HepG2 (cell line): ENCODE measurements around the gene TMEM130. TPM values are rescaled to one million over a fixed set of nuclear protein-coding genes. Genes with fewer than 3 reads are reported as not detected.

Experiments
- SOX13 ChIP-seq, 3 experiments: fragments of 450-650 bp in 1 of 3; sonication (generic) in 1 of 3; formaldehyde crosslinking in 1 of 3; IDR thresholded peaks in 2 of 3; conservative IDR thresholded peaks in 1 of 3; 2 replicates each; pipeline versions ENCODE4 v1.5.0 to v1.6.1; 2016 to 2020; ENCODE audit warnings: antibody characterized with exemption in 1 of 3, mild to moderate bottlenecking in 1 of 3, missing compliant biosample characterization in 1 of 3, missing genetic modification reagents in 1 of 3, moderate library complexity in 1 of 3
- ZNF556 ChIP-seq: sonication (generic); formaldehyde crosslinking; IDR thresholded peaks from 2 replicates; pipeline ENCODE4 v1.4.0; 2020; ENCODE audit warnings: mild to moderate bottlenecking, missing genetic modification reagents, borderline replicate concordance
- ZNF558 ChIP-seq: sonication (generic); formaldehyde crosslinking; IDR thresholded peaks from 2 replicates; pipeline ENCODE4 v1.9.0; 2022; ENCODE audit warnings: mild to moderate bottlenecking, missing genetic modification reagents, borderline replicate concordance
- ZNF577 ChIP-seq: sonication (generic); formaldehyde crosslinking; IDR thresholded peaks from 2 replicates; pipeline ENCODE4 v1.4.0; 2020; ENCODE audit warnings: mild to moderate bottlenecking, low read depth, missing genetic modification reagents, borderline replicate concordance
- polyA plus RNA-seq, 8 experiments: library from polyadenylated mRNA; depleted of rRNA in 3 of 8; stranded (reverse) in 7 of 8; unstranded in 1 of 8; fragments of >200 nt; fragmentation: Illumina TruSeq in 4 of 8; extraction: Trizol in 4 of 8; gene quantifications; 2 replicates each; pipeline versions ENCODE4 v1.2.1 to v1.2.3, GENCODE V29; 2011 to 2016; ENCODE audit warnings: low read depth in 4 of 8, missing spikeins in 1 of 8, mixed read lengths in 1 of 8; ENCODE audit not compliant: insufficient read depth in 1 of 8
- total RNA-seq, 5 experiments: library from RNA; depleted of rRNA; stranded (reverse); fragments of >200 nt; fragmentation: Illumina TruSeq; extraction: Trizol; gene quantifications; 2 replicates each; pipeline ENCODE4 v1.2.3, GENCODE V29; 2016; ENCODE audit warnings: low read depth in 1 of 5
- TF ChIP-seq, protein P1 (sequence below), 2 experiments: sonication (generic) in 1 of 2; formaldehyde crosslinking in 1 of 2; IDR thresholded peaks; 2 replicates each; pipeline versions ENCODE4 v1.6.1 to v1.9.0; 2014 to 2022; ENCODE audit warnings: antibody characterized with exemption in 1 of 2, borderline replicate concordance in 1 of 2, inconsistent platforms in 1 of 2, low read depth in 1 of 2, missing genetic modification reagents in 1 of 2
- TF ChIP-seq, protein P2 (sequence below): sonication (generic); formaldehyde crosslinking; IDR thresholded peaks from 2 replicates; pipeline ENCODE4 v1.5.0; 2020; ENCODE audit warnings: mild to moderate bottlenecking, missing genetic modification reagents, borderline replicate concordance
- TF ChIP-seq, protein P3 (sequence below): sonication (generic); formaldehyde crosslinking; IDR thresholded peaks from 2 replicates; pipeline ENCODE4 v1.4.0; 2020; ENCODE audit warnings: missing genetic modification reagents

Gene TMEM130
- total and polyA plus RNA-seq, 2 of the 13 experiments (the other 11 are each of a cell fraction or from before 2014, with no cell fraction given): not detected

DNA sequence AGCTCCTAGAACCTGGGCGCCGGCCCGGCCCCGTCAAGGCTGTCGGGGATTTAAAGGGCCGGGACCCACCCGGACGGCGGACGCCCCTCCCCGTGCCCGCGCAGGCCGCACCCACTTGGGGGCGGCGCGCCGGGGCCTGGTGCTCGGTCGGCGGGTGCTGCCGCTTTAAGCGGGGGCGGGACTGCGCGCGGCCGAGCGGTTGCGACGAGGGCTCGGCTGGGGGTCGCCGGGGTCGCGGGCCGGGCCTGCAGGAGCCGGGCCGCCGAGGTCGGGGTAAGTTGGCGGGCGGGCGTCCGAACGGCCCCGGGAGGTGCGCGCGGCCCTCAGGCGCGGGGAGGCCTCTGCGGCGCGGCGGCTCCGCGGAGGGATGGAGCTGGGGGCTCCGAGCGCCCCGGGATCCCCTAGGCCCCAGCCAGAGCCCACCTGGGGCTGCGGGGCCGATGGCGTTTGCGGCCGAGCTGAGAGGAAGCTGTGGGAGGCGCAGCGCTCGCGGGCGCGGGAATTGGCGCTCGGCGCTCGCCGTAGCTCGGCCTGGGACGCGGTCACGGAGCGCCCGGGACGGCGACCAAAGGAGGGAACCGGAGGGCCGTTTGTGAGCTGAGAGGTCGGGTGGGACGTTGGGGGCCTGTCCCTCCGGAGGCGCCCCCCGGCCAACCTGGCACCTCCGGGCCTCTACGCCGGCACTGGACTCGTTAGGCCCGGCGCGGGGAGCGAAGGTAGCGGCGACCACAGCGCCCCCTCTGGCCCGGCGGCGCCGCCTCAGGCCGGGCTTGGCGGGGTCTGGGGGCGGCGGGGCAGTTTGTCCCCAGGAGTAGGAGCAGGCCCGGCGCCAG, 8.8 kb upstream of the TMEM130 start, which contains the start of gene TRRAP (continued):
- TF ChIP-seq SOX13 (IDR thresholded peaks at IDR 0.05): no peak
- TF ChIP-seq SOX13 (CRISPR knock-in tag; conservative IDR thresholded peaks at IDR 0.05 in 1 of 2, IDR thresholded peaks at IDR 0.05 in 1 of 2): no peak
- TF ChIP-seq, protein P1, sequence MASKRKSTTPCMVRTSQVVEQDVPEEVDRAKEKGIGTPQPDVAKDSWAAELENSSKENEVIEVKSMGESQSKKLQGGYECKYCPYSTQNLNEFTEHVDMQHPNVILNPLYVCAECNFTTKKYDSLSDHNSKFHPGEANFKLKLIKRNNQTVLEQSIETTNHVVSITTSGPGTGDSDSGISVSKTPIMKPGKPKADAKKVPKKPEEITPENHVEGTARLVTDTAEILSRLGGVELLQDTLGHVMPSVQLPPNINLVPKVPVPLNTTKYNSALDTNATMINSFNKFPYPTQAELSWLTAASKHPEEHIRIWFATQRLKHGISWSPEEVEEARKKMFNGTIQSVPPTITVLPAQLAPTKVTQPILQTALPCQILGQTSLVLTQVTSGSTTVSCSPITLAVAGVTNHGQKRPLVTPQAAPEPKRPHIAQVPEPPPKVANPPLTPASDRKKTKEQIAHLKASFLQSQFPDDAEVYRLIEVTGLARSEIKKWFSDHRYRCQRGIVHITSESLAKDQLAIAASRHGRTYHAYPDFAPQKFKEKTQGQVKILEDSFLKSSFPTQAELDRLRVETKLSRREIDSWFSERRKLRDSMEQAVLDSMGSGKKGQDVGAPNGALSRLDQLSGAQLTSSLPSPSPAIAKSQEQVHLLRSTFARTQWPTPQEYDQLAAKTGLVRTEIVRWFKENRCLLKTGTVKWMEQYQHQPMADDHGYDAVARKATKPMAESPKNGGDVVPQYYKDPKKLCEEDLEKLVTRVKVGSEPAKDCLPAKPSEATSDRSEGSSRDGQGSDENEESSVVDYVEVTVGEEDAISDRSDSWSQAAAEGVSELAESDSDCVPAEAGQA (IDR thresholded peaks at IDR 0.05; ENCODE audit: low read depth): no peak
- TF ChIP-seq, protein P1 (CRISPR knock-in tag; IDR thresholded peaks at IDR 0.05; ENCODE audit: borderline replicate concordance): no peak; the same call in 1 of the 2 replicates
- no peak for TF ChIP-seq ZNF577 (CRISPR knock-in tag)
- peak; percentile 51; the same call in 1 of the 2 replicates for TF ChIP-seq ZNF558 (CRISPR knock-in tag)
- TF ChIP-seq ZNF556 (CRISPR knock-in tag): no peak
- TF ChIP-seq, protein P2, sequence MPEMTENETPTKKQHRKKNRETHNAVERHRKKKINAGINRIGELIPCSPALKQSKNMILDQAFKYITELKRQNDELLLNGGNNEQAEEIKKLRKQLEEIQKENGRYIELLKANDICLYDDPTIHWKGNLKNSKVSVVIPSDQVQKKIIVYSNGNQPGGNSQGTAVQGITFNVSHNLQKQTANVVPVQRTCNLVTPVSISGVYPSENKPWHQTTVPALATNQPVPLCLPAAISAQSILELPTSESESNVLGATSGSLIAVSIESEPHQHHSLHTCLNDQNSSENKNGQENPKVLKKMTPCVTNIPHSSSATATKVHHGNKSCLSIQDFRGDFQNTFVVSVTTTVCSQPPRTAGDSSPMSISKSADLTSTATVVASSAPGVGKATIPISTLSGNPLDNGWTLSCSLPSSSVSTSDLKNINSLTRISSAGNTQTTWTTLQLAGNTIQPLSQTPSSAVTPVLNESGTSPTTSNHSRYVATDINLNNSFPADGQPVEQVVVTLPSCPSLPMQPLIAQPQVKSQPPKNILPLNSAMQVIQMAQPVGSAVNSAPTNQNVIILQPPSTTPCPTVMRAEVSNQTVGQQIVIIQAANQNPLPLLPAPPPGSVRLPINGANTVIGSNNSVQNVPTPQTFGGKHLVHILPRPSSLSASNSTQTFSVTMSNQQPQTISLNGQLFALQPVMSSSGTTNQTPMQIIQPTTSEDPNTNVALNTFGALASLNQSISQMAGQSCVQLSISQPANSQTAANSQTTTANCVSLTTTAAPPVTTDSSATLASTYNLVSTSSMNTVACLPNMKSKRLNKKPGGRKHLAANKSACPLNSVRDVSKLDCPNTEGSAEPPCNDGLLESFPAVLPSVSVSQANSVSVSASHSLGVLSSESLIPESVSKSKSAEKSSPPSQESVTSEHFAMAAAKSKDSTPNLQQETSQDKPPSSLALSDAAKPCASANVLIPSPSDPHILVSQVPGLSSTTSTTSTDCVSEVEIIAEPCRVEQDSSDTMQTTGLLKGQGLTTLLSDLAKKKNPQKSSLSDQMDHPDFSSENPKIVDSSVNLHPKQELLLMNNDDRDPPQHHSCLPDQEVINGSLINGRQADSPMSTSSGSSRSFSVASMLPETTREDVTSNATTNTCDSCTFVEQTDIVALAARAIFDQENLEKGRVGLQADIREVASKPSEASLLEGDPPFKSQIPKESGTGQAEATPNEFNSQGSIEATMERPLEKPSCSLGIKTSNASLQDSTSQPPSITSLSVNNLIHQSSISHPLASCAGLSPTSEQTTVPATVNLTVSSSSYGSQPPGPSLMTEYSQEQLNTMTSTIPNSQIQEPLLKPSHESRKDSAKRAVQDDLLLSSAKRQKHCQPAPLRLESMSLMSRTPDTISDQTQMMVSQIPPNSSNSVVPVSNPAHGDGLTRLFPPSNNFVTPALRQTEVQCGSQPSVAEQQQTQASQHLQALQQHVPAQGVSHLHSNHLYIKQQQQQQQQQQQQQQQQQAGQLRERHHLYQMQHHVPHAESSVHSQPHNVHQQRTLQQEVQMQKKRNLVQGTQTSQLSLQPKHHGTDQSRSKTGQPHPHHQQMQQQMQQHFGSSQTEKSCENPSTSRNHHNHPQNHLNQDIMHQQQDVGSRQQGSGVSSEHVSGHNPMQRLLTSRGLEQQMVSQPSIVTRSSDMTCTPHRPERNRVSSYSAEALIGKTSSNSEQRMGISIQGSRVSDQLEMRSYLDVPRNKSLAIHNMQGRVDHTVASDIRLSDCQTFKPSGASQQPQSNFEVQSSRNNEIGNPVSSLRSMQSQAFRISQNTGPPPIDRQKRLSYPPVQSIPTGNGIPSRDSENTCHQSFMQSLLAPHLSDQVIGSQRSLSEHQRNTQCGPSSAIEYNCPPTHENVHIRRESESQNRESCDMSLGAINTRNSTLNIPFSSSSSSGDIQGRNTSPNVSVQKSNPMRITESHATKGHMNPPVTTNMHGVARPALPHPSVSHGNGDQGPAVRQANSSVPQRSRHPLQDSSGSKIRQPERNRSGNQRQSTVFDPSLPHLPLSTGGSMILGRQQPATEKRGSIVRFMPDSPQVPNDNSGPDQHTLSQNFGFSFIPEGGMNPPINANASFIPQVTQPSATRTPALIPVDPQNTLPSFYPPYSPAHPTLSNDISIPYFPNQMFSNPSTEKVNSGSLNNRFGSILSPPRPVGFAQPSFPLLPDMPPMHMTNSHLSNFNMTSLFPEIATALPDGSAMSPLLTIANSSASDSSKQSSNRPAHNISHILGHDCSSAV (CRISPR knock-in tag): no peak
- TF ChIP-seq, protein P3, sequence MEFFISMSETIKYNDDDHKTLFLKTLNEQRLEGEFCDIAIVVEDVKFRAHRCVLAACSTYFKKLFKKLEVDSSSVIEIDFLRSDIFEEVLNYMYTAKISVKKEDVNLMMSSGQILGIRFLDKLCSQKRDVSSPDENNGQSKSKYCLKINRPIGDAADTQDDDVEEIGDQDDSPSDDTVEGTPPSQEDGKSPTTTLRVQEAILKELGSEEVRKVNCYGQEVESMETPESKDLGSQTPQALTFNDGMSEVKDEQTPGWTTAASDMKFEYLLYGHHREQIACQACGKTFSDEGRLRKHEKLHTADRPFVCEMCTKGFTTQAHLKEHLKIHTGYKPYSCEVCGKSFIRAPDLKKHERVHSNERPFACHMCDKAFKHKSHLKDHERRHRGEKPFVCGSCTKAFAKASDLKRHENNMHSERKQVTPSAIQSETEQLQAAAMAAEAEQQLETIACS (CRISPR knock-in tag): peak; percentile 68
